NCI-H526 (cell line): ENCODE data around the gene FASTK.
A peak's percentile ranks its signal among the peaks of the same experiment; 100 is the strongest.
"Not testable (repeated sequence)": the region's sequence is repeated elsewhere in the genome, so short reads cannot be mapped to it uniquely, and the experiment has no call there.

Experiments used
- DNase-seq, 2 experiments: peaks; one replicate each; lab custom pipeline; 2025; lab: John Stamatoyannopoulos, UW

The FASTK gene

GRCh38 chr7:151046603-151047573, 33.7 kb downstream of the FASTK start:
- no peak for DNase-seq

DNA sequence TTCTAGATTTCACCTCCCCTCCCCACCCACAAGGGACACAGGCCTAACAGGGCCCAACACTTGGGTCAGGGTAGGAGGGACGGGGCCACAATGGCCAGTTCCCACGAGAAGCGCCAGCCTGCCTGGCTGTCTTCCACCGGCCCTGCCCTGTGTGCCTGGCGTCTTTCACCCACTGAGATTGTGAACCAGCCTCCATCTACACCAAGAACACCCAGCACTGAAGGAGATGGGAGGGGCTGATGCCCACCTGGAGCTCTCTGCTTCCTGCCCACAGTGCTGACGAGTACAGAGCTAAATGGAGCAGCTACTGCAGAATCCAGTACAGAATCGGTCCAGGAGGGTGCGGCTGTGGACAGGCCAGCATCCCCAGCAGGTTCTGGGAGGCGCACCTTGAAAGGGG, 34.6 kb downstream of the FASTK start:
- DNase-seq, result no peak

- DNase-seq, result no peak
Measured at GRCh38 chr7:151045262-151045661, 35.3 kb downstream of the FASTK start.

DNA sequence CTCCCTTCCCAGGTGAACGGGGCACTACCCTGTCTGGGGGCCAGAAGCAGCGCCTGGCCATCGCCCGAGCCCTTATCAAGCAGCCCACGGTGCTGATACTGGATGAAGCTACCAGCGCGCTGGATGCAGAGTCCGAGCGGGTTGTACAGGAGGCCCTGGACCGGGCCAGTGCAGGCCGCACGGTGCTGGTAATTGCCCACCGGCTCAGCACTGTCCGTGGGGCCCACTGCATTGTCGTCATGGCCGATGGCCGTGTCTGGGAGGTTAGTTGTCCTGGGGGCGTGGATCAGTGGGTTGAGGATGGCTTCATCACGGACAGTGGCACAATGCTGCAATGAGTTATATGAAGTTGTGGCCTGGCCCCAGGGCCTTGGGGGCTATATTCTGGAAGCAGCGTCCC, 36.6 kb downstream of the FASTK start:
- no peak for DNase-seq

- not testable (repeated sequence) for DNase-seq
Measured at GRCh38 chr7:151043449-151043848, 37.2 kb downstream of the FASTK start.

- DNase-seq, result no peak
Measured at GRCh38 chr7:151040616-151041375, 39.8 kb downstream of the FASTK start.

DNA sequence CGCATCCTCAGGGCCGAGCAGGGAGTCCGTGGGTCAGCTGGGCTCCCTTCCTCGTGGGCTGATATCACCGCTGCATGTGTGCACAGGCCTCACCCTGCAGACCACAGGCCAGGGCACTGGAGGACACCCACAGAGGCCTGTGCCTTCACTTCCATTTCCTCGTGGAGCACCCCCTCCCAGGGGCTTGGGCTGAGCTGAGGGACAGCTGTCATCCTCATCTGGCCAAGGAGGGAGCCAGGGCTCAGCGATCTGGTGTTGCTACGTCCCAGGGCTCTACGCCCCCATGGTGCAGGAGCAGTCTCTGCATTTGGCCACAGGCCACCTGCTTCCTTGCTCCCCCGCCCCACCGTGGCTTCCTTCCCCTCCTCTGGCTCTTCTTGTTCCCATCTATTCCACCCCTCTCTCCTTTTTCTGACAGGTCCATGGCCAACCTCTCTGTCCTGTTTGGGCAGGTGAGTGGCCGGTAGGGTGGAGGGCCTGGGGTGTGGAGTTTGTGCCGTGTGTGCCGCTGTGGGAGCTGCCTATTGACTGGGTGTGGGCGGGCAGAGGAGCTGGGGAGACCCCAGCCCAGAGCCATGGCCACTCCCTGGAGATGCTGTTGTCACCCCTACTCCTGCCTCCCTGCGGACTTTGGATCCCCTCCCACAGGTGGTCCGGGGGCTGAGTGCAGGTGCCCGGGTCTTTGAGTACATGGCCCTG, 40.6 kb downstream of the FASTK start:
- no peak for DNase-seq

DNA sequence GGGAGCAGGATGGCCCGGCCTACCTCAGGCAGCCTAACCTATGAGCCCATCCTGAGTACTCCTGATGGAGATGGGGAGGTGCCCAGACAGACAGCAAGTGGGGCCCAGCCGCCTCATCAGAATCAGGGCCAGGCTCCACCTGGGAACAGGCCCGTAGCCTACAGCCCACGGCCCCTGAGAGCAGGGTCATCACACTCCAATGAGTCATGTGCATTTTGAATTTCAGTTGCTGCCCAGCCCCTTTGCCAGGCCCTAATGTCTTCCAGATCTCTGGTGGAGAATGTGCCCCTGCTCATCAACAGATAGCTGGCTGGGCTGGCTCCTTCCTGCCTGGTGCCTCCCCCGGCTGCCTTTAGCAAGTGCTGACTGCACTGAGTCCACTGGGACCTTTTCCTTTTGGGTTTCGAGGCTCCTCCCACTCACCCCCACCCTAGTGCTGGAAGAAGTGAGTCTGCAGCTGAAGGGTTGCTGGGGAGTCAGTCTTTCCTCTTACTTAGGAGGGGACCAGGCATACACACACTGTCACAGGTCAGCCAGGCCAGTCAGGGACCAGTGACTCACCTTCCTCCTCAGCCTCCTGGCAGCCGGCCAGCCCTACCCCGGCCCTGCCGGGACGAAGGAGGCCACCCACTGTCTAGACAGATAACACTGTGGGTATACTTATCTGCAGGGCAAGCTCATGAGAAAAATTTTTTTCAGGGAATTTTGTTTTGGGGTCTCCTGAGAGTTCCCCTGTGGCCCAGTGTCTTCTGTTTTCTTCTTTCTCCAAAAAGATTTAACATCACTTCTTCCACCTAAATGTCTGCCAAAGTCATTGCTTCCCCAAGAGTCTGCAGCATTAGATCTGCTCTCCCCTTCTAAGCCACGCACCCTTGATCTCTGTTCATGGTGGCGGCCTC, 41.4 kb downstream of the FASTK start:
- DNase-seq, result no peak

- no peak for DNase-seq
Measured at GRCh38 chr7:151035902-151036301, 44.7 kb downstream of the FASTK start.

DNA sequence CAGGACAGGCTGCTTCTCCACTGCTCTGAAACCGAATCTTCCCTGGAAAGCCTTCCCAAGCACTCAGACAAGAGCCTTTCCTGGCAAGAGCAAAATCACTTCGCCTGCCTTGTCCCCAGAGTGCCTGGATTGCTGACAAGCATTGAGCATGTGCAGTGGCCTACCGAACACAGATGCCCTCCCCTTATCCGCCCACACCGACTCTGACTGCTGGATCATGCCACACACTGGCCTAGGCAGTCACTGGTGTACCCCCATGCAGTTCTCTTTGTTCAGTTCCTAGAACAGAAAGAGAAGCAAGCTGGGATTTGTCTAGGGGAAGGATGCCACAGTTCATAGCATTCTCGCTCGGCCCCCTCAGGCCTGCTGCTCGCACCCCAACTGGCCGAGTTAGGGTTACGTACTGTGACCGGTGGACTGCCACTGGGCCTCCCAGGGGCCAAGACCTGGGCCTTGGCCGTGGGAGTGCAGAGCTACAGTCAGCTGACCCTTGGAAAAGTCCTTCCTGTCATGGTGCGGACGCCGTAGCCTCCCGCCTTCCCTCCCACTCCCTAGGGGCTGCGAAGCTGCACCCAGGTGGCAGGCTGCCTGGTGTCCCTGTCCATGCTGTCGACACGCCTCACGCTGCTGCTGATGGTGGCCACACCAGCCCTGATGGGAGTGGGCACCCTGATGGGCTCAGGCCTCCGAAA, 45.4 kb downstream of the FASTK start:
- no peak for DNase-seq

DNA sequence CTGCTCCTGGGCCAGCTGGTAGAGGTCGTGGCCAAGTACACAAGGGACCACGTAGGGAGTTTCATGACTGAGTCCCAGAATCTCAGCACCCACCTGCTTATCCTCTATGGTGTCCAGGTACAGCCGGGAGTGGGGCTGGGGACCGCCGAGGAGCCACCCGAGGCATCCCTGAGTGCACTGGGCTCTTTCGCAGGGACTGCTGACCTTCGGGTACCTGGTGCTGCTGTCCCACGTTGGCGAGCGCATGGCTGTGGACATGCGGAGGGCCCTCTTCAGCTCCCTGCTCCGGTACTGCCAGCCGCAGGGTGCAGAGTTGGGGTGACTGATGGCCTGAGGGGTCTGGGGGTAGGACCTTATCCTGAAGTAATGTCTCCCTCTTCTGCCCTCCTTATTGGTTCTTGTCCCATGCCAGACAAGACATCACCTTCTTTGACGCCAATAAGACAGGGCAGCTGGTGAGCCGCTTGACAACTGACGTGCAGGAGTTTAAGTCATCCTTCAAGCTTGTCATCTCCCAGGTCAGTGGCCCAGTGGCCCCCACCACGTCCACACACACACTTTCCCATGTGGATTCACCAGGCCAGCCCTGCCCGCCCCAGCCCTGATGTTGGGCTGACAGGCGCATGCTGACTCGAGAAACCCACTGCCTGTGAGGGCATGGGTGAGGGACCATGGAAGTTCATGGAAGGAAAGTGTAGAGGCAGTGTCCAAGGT, 46.1 kb downstream of the FASTK start:
- no peak for DNase-seq

DNA sequence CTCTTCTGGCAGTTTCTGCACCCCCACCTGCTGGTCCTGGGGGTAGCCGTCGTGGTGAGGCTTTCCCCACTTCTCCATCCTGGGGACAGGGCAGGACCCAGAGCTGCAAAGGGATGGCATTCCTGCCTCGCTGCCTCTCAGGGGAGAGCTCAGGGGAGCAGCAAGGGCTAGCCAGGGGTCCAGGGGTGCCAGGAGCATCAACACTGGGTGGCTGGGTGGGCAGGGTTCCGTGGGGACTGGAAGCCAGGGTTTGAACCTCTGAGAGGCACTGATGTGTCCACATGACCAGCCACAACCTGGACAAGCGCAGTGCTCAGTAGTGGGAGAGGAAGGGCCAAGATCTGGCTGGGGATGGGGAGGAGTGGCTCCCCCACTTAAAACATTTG, 46.8 kb downstream of the FASTK start:
- DNase-seq, result no peak

DNA sequence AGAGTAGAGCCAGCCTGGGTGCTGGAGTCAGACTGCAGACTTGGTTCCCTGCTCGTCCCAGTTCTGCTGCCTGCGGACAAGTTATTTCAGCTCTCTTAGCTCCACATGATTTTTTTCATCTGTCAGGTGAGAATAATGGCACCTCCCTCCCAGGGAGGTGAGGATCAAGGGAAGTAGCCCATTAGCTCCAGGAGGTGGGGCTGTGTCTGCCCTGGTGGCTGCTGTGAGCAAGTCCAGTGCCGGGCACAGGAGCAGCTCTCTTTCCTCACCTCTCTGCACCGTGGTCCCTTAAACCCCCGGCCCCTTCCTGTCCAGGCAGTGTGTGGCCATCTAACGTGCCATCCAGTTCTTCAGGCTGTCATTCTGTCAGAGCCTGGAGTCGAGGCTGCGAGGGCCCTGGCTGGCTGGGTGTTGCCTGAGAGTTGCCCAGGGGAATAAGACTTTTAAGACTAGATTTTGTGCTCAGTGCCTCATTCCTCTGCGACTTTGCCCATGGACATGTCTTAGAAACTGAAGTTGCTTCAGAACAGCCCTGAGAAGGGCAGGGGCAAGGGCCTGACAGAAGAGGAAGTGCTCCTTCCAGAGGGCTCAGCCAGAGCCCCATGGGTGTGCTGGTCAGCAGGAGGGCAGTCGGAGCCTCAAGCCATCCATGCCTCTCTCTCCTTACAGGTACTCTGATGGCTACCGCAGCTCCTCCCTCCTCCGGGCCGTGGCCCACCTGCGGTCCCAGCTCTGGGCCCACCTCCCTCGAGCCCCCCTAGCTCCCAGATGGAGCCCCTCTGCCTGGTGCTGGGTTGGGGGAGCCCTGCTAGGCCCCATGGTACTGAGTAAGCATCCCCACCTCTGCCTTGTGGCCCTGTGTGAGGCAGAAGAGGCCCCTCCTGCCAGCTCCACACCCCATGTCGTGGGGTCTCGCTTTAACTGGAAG, 47.4 kb downstream of the FASTK start:
- DNase-seq, result no peak

DNA sequence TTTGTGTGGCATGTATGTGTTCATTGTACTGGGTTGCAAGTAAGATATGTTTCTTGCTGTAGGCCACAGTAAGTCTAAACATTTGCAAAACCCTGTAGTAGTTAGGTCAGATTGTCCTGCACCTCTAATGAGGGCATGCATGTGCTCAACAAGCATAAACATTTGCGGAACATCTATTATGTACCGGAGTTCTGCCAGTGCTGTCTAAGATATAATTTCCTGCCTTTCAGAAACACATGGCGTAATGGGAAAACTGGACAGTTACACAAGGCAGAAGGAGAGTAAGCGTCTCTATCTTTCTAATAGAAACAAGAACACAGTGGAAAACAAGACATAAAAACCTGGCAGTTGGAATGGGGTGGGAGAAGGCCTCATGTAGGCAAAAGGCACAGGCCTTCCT, 49.6 kb downstream of the FASTK start:
- no peak for DNase-seq

- DNase-seq, result no peak
Measured at GRCh38 chr7:151028948-151029501, 51.6 kb downstream of the FASTK start.

DNA sequence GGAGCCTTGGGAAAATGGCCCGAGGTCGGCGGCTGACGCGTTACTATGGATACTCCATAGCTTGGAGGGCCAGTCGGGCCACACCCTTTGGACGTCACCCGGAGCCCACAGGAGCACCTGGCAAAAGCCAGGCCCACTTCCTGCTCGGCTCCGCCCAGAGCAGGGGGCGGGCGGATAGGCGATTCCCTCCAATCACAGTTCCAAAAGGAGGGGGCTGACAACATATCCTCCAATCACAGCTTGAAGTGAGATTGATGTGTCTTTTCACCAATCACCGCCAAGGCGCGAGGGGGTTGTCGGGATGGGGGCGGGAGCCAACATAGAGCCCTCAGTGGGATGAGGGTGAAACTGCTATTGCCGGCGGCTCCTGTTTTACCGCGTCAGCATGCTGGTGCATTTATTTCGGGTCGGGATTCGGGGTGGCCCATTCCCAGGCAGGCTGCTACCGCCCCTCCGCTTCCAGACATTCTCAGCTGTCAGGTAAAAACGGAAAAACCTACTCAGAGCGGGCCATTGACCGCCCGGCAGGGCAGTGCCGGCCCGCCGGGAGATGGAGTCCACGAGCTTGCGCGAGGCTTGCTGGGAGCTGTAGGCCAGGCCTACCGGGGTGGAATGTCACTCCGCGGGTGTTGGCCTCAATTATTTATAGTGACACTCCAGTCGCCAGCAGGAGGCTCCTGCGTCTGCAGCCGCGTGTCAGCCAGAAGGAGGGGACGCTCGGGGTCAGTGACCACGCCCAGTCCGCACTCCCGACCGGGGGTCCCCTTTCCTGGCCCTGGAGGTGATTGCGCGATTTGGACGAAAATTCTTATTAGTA, 52.3 kb downstream of the FASTK start, which contains the start of gene ABCB8:
TSS of gene ABCB8 (plus strand) at position 320 of the 817 bp plus-strand sequence. CDS start at position 386, 66 bp downstream.
- DNase-seq, result peak; percentile 99 to 100

DNA sequence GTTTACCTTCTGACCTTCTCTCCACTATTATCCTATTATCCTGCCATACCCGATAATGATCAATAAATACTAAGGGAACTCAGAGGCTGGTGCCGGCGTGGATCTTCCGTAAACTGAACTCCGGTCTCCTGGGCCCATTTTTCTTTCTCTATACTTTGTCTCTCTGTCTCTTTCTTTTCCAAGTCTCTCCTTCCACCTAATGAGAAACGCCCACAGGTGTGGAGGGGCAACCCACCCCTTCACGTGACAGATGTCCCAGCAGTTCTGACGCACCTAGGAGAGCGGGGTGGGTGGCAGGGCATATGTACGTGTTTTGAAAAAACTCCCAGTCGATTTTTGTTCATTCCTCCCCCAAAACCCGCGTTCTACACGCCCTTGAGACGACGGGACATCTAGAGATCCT, 52.9 kb downstream of the FASTK start:
- not testable (repeated sequence) for DNase-seq
